Activated T-helper 1 cell treated with anti-CD3 and anti-CD28 coated beads, Interleukin-2, amount 50 U/mL, for 16 hours (primary cell): ENCODE data around the gene ANO3.

Experiments used
- DNase-seq, 2 donors: peaks; one replicate each; pipeline ENCODE4 v3.0.0-alpha.2; 2020; ENCODE audit warnings: low read depth in 1 of 2, low spot score in 1 of 2

The ANO3 gene

GRCh38 chr11:26353010-26353409 lies 21.1 kb downstream of the ANO3 start:
- no peak for DNase-seq

- DNase-seq = no peak
Measured at GRCh38 chr11:26359055-26359454, 27.1 kb downstream of the ANO3 start.

- no peak for DNase-seq
Measured at GRCh38 chr11:26365284-26365683, 33.4 kb downstream of the ANO3 start.

- DNase-seq = no peak
Measured at GRCh38 chr11:26377619-26378018, 45.7 kb downstream of the ANO3 start.

DNA sequence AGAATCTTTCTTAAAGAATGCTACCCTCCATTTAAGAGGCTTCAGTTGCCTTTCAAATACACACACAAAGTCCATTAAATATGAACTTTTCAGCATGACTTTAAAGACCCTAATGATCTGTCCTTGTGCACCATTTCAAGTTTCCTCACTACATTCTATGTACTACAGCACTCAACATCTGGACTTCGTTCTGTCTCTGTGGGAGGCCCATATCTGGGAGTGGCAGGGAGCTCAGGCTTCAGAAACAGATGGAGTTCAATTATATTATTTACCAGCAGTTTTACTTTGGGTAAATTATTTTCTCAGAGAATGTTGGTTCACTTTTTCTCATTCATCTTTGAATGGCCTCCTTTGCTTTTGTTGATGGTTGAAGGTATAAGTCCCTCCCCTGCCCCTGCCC lies 67.4 kb downstream of the ANO3 start:
- no peak for DNase-seq

DNA sequence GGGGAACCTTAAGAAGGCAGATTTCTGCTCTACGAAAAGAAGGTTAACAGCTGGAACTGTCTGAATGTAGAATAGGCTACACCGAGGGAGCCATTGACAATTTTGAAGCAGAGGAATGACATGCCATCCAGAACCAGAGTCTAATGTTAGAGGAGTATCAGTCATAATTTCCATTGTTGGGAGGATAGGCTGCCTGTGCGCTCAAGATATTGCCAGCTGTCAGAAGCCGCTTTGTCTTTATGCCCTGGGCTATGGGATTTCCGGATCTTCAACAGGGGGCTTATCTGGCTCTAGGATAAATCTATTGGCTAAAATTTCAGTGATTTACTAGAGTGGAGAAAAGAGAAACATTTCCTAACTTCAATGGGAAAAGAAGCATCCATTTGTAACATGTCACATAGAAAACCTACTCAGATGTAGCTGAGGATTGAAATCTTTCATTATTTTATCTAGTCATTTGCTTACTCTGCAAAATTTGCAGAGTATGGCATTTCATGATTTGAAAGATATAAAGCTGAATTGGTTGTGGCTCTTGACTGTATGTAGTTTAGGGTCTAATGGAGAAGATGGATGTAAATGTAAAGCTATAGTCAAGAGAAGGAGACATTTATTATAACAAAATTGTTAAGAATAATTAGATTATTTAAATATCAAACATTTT lies 78.9 kb downstream of the ANO3 start:
- DNase-seq = no peak

GRCh38 chr11:26412955-26413354 lies 81.0 kb downstream of the ANO3 start:
- no peak for DNase-seq

DNA sequence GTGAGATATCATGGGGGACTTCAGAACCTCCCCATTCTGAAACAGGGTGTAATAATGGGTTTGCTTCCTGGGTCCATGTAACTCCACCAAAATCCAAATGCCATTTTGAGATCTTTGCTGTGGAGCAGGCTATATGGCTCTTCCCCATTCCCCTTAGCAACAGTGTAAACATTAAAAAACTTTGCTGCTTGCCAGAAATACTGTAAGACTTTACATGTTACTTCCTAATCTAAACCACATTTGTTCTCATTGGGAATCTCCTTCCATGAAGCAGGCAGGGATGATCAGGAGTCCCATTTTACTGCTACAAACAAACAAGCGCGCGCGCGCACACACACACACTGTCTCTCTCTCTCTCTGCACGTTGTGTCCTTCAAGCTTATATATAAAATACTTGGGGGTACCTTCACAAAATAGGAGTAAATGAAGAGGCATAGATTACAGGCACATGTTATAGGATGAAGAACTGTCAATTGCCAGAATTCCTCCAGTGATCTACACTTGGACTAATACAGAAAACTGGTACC lies 86.5 kb downstream of the ANO3 start:
- DNase-seq = no peak

GRCh38 chr11:26420331-26420730 lies 88.4 kb downstream of the ANO3 start:
- no peak for DNase-seq

- DNase-seq = no peak
Measured at GRCh38 chr11:26424255-26424654, 92.3 kb downstream of the ANO3 start.

- no peak for DNase-seq
Measured at GRCh38 chr11:26439854-26440253, 107.9 kb downstream of the ANO3 start.

DNA sequence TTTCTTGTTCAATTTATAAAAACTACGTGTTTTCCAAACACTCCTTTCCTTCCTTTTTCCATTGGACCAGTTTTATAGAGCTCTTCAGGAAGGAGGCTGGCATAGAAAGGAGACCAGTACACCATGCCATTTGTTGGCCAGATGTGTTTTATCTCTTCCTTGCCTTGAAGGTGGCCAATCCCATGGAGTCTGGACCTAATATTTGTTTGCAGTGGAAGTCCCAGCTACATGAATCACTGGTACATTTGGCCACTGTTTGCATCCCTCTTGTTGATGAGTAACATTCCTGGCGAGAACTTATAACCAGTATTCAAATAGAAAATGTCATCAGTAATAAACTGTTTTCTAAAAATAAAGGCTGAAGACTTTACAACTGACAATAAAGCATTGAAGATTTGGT lies 110.2 kb downstream of the ANO3 start:
- no peak for DNase-seq

GRCh38 chr11:26443617-26444016 lies 111.7 kb downstream of the ANO3 start:
- no peak for DNase-seq

DNA sequence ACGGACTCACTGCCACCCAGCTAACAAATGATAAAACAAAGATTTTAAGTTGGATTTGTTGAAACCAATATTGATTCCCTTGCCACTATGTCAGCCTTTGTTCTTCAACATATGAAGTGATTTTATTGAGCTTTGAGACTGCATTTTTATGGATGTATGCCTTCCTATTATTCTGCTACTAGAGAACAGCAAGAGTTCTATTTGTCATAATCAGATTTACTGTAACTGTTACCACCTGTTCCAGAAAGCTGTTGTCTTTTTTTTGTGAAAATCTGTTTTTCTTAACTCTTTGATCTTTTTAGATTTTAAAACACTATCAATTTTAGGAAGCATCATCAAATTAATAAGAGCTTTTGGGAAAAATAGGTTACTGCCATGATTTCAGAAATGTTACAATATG lies 125.7 kb downstream of the ANO3 start:
- DNase-seq = no peak

GRCh38 chr11:26465274-26465673 lies 133.3 kb downstream of the ANO3 start:
- no peak for DNase-seq

DNA sequence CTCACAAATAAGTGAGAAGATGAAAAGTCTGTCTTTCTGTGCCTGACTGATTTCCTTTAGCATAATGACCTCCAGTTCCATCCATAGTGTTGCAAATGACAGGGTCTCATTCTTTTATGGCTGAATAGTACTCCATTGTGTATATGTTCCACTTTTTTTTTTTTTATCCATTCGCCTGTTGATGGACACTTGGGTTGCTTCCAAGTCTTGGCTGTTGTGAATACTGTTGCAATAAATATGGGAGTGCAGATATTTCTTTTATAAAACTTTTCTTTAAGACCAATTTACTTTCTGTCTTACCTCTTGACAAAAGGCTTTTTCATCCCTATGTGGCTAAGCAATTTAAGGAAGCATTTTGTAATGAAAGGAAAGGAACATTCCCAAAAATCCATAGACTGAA lies 135.6 kb downstream of the ANO3 start:
- no peak for DNase-seq

DNA sequence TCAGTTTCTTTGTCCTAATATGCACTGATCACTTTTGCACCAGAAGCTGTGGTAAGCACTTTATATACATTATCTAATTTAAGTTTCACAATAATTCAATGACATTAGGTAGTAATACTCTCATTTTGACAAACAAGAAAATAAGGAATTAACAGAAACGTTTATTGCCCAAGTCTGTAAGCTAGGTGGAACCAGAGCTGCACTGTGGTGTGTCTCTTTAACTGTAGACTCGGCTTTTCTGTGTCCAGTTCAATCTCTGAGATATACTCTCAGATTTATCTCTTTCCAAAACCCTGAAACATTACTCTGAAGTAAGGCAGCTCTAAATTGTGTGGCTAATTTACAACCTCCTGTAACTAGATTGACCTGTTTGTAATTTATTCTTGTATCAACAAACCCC lies 139.1 kb downstream of the ANO3 start:
- DNase-seq = no peak

DNA sequence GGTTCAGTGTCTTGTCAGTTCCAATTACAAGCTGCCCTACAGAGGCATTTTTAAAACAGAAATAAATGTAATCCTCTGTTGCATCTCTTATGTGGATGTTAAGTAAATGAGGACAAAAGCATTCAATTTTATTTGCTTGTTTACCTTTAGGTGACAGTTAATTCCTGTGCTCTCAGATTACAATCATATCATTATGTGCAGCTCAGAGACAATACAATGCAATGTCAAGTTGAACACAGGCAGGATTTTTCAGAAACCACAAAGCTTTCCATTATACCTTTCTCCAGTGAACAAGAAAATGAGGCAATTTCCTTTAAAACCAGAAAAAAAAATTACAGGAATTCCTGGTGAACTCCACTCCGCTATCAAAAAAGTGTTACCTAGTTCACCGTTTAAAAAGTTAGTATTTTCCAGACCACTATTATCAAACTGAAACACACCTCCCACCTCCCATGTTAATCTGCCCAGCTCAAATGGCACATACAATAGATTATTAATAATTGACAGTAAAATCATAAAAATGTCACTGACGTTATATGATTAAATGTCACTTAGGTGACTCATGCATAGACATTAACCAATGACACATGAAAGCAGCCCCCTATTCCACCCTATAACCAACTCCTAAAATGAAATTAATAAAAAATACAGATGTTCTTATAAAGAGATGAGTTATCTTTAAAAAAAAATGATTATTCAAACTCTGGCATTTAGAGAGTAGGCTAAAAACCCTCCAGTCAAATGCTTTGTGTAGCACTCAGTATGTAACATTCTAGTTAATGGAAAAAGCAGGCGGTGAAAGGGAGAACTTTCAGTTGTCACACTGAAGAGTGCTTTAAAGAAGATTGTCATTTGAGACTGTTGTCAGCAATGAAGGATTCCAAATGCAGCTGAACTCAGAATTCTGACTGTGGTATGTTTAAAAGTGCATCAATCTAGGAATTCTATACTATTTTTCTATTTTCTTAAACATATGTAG lies 141.6 kb downstream of the ANO3 start:
- no peak for DNase-seq

DNA sequence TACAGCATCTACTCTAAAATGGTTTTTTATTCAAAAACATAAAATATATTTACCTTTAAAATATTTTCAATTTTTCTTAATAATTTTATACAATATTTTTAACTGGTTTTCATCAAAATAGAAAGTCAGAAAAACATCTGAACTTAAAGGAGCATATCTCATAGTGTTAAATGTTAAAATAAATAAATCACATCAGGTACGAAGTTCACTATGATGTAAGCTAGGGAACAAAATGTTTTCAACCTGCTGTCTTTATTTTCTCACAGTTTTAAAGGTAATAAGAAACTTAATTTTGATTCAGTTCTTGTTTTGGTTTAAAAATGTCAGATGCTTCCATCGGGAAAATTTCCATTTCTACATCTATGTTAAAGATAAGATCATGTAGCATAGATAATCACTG lies 142.5 kb downstream of the ANO3 start:
- no peak for DNase-seq

- DNase-seq = no peak
Measured at GRCh38 chr11:26477396-26477795, 145.5 kb downstream of the ANO3 start.

GRCh38 chr11:26478710-26479109 lies 146.8 kb downstream of the ANO3 start:
- DNase-seq = no peak

DNA sequence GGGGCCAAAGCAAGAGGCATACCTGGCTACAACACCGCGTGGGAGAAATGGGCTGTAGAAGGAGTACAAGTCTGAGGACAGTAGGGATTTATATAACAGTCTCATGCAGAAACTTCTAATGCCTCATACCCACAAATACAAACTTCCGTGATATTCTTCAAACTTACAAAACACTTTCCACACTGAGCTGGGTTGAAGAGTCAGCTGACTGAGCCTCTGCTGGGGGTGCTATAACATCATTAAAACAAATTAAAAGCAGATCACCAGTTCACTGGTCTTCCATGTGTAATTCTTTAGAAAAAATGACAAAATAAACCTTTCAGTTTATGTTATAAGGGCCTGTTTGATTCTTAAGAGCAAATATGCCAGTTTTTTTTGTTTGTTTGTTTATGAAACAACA lies 148.1 kb downstream of the ANO3 start:
- no peak for DNase-seq
